Common myeloid progenitor, CD34-positive (primary cell): ENCODE data around the gene GPR146.

Experiments
- CTCF ChIA-PET: fragments of 350-600 bp; sonication (Branson Sonifier 250); formaldehyde crosslinking; loops from one replicate; lab custom pipeline; 2021; ENCODE audit warnings: antibody characterized with exemption; lab: Charles Lee
- POLR2A ChIA-PET: fragments of 350-600 bp; sonication (Branson Sonifier 250); formaldehyde crosslinking; loops from one replicate; lab custom pipeline; 2021; ENCODE audit warnings: antibody characterized with exemption; lab: Charles Lee
- DNase-seq, 3 donors: peaks; one replicate each; pipeline versions ENCODE4 v3.0.0 to v3.0.0-alpha.2; 2013
- H3K27ac ChIP-seq, 2 experiments: 1 replicate in 1 of 2; 2 replicates in 1 of 2; pipeline ENCODE4 v1.7.0; 2013; ENCODE audit warnings: inconsistent platforms in 2 of 2, low read length in 2 of 2, mild to moderate bottlenecking in 2 of 2, low read depth in 1 of 2, moderate library complexity in 1 of 2; ENCODE audit not compliant: severe bottlenecking in 2 of 2, insufficient read depth in 1 of 2, poor library complexity in 1 of 2
- H3K27me3 ChIP-seq, 5 experiments: replicated peaks in 2 of 5; 1 replicate in 3 of 5; 2 replicates in 2 of 5; pipeline versions ENCODE4 v1.6.1 to v1.7.0; 2013; ENCODE audit warnings: low read length in 4 of 5, mild to moderate bottlenecking in 2 of 5, moderate library complexity in 2 of 5, inconsistent platforms in 1 of 5; ENCODE audit not compliant: insufficient read depth in 5 of 5, control insufficient read depth in 4 of 5
- H3K36me3 ChIP-seq, 4 experiments: 1 replicate in 2 of 4; 2 replicates in 2 of 4; pipeline versions ENCODE4 v1.6.1 to v1.7.0; 2013; ENCODE audit warnings: low read length in 3 of 4, control low read depth in 1 of 4, mild to moderate bottlenecking in 1 of 4; ENCODE audit not compliant: control insufficient read depth in 4 of 4, insufficient read depth in 4 of 4
- H3K4me1 ChIP-seq, 4 experiments: 1 replicate in 3 of 4; 2 replicates in 1 of 4; pipeline versions ENCODE4 v1.6.1 to v1.7.1; 2013; ENCODE audit warnings: low read length in 3 of 4, mild to moderate bottlenecking in 3 of 4, control low read depth in 1 of 4, inconsistent platforms in 1 of 4, moderate library complexity in 1 of 4; ENCODE audit not compliant: control insufficient read depth in 4 of 4, insufficient read depth in 4 of 4; ENCODE audit errors: control extremely low read depth in 1 of 4
- H3K4me3 ChIP-seq, 7 experiments: 1 replicate in 4 of 7; 2 replicates in 3 of 7; pipeline versions ENCODE4 v1.5.1 to v1.7.0; 2013; ENCODE audit warnings: mild to moderate bottlenecking in 7 of 7, low read length in 6 of 7, moderate library complexity in 6 of 7, inconsistent platforms in 2 of 7, low read depth in 2 of 7, control low read depth in 1 of 7; ENCODE audit not compliant: insufficient read depth in 4 of 7, control insufficient read depth in 1 of 7; ENCODE audit errors: extremely low read depth in 1 of 7
- H3K9me3 ChIP-seq, 5 experiments: 1 replicate in 4 of 5; 2 replicates in 1 of 5; pipeline versions ENCODE4 v1.6.1 to v1.7.1; 2013; ENCODE audit warnings: low read length in 4 of 5, mild to moderate bottlenecking in 2 of 5, inconsistent platforms in 1 of 5, low read depth in 1 of 5, moderate library complexity in 1 of 5; ENCODE audit not compliant: control insufficient read depth in 4 of 5, insufficient read depth in 2 of 5; ENCODE audit errors: control extremely low read depth in 1 of 5
- WGBS: methylation state at CpG from one replicate; pipeline ENCODE4 v1.1.5; 2013; ENCODE audit not compliant: insufficient coverage; 5-methylcytosine and 5-hydroxymethylcytosine counted together

The GPR146 gene

GRCh38 chr7:1005303-1005702 is 39.0 kb upstream of the GPR146 start:
- Histone ChIP-seq H3K9me3 (no peaks in the 10 kb centered on the region), H3K36me3 (peaks cover 0 to 29% (median 11%) of the 10 kb centered on the region in 4 experiments), H3K27ac (no peak overlapping the region), H3K4me3 (no peak overlapping the region), H3K27me3 (no peaks in the 10 kb centered on the region), H3K4me1 (no peaks in the 10 kb centered on the region)
- ChIA-PET CTCF (interaction anchor here (1.0 to 1.6 kb wide), 2 partner anchors 12 to 60 kb away, joined by 3 to 7 read pairs; no protein-coding TSS in a partner anchor), POLR2A (no interaction called here)
- DNase-seq: no peak
- 95% methylated on average over 21 of the region's 21 CpGs for WGBS

- DNase-seq: no peak
- Histone ChIP-seq H3K4me3 (no peak overlapping the region), H3K9me3 (no peaks in the 10 kb centered on the region), H3K4me1 (peaks cover 0 to 17% (median 14%) of the 10 kb centered on the region in 4 experiments), H3K27ac (no peak overlapping the region), H3K27me3 (no peaks in the 10 kb centered on the region), H3K36me3 (peaks cover 0 to 29% (median 11%) of the 10 kb centered on the region in 4 experiments)
- WGBS: 95% methylated on average over 12 of the region's 15 CpGs
- CTCF ChIA-PET: interaction anchor here (1.1 to 2.1 kb wide), 3 partner anchors 13 to 78 kb away, joined by 3 to 6 read pairs (median 3); no protein-coding TSS in a partner anchor
- POLR2A ChIA-PET: no interaction called here
Measured at GRCh38 chr7:1007901-1008300, 36.4 kb upstream of the GPR146 start.

GRCh38 chr7:1008733-1009363 is 35.5 kb upstream of the GPR146 start:
- H3K27ac ChIP-seq: no peak overlapping the region
- WGBS: 95% methylated on average over 32 of the region's 37 CpGs

GRCh38 chr7:1009747-1010146 is 34.6 kb upstream of the GPR146 start:
- CTCF ChIA-PET: interaction anchor here (1.3 kb wide), 1 partner anchor 76 kb away, joined by 3 read pairs; no protein-coding TSS in a partner anchor
- H3K36me3 ChIP-seq: peaks cover 0 to 29% (median 11%) of the 10 kb centered on the region in 4 experiments
- no peak overlapping the region for H3K4me3 ChIP-seq
- no peak for DNase-seq
- 97% methylated on average over 17 of the region's 22 CpGs for WGBS
- no peaks in the 10 kb centered on the region for H3K27me3 ChIP-seq
- H3K4me1 ChIP-seq: peaks cover 0 to 32% (median 18%) of the 10 kb centered on the region in 4 experiments
- no peaks in the 10 kb centered on the region for H3K9me3 ChIP-seq
- H3K27ac ChIP-seq: no peak overlapping the region
- POLR2A ChIA-PET: no interaction called here

More at GRCh38 chr7:1008733-1009363, 35.5 kb upstream of the GPR146 start:
- H3K4me1 ChIP-seq: peaks cover 0 to 25% (median 16%) of the 10 kb centered on the region in 4 experiments
- ChIA-PET CTCF (interaction anchor here (1.1 to 2.1 kb wide), 3 partner anchors 14 to 77 kb away, joined by 3 to 6 read pairs (median 3); no protein-coding TSS in a partner anchor), POLR2A (no interaction called here)
- DNase-seq: peak in 1 of 3 donors; percentile 13
- H3K9me3 ChIP-seq: no peaks in the 10 kb centered on the region
- H3K27me3 ChIP-seq: no peaks in the 10 kb centered on the region
- peaks cover 0 to 29% (median 11%) of the 10 kb centered on the region in 4 experiments for H3K36me3 ChIP-seq
- no peak overlapping the region for H3K4me3 ChIP-seq

- peaks cover 0 to 34% (median 19%) of the 10 kb centered on the region in 4 experiments for H3K4me1 ChIP-seq
- no peaks in the 10 kb centered on the region for H3K27me3 ChIP-seq
- ChIA-PET CTCF (interaction anchor here (1.3 kb wide), 1 partner anchor 76 kb away, joined by 3 read pairs; no protein-coding TSS in a partner anchor), POLR2A (no interaction called here)
- no peak for DNase-seq
- no peaks in the 10 kb centered on the region for H3K9me3 ChIP-seq
- 96% methylated on average over 11 of the region's 13 CpGs for WGBS
- peaks cover 0 to 29% (median 11%) of the 10 kb centered on the region in 4 experiments for H3K36me3 ChIP-seq
- H3K27ac ChIP-seq: no peak overlapping the region
- no peak overlapping the region for H3K4me3 ChIP-seq
Measured at GRCh38 chr7:1010226-1010625, 34.1 kb upstream of the GPR146 start.

- Histone ChIP-seq H3K36me3 (peaks cover 0 to 29% (median 11%) of the 10 kb centered on the region in 4 experiments), H3K4me1 (peaks cover 0 to 34% (median 25%) of the 10 kb centered on the region in 4 experiments), H3K4me3 (no peak overlapping the region), H3K9me3 (no peaks in the 10 kb centered on the region), H3K27ac (no peak overlapping the region), H3K27me3 (no peaks in the 10 kb centered on the region)
- 86% methylated on average over 10 of the region's 13 CpGs for WGBS
- DNase-seq: no peak
- POLR2A ChIA-PET: no interaction called here
- CTCF ChIA-PET: interaction anchor here (1.1 to 2.8 kb wide), 4 partner anchors 11 to 54 kb away, joined by 3 to 6 read pairs (median 5); no protein-coding TSS in a partner anchor
Measured at GRCh38 chr7:1011297-1012003, 32.9 kb upstream of the GPR146 start.
